NCI-H2029 (cell line): Measurements from ENCODE around the gene FAM53B.

Source experiments
- DNase-seq: peaks from one replicate; lab custom pipeline; 2025; lab: John Stamatoyannopoulos, UW

Gene FAM53B

GRCh38 chr10:124697443-124697836, 46.7 kb downstream of the FAM53B start:
- no peak for DNase-seq

GRCh38 chr10:124696446-124697392, 47.5 kb downstream of the FAM53B start:
- no peak for DNase-seq

- no peak for DNase-seq
Measured at GRCh38 chr10:124695259-124695658, 48.9 kb downstream of the FAM53B start.

- DNase-seq, result no peak
Measured at GRCh38 chr10:124694481-124695220, 49.5 kb downstream of the FAM53B start.

- peak; percentile 66 for DNase-seq
Measured at GRCh38 chr10:124693801-124694416, 50.3 kb downstream of the FAM53B start.

- peak; percentile 85 for DNase-seq
Measured at GRCh38 chr10:124693396-124693795, 50.8 kb downstream of the FAM53B start.

- DNase-seq, result no peak
Measured at GRCh38 chr10:124692100-124692446, 52.1 kb downstream of the FAM53B start.

- no peak for DNase-seq
Measured at GRCh38 chr10:124691421-124692099, 52.6 kb downstream of the FAM53B start.

GRCh38 chr10:124691002-124691401, 53.2 kb downstream of the FAM53B start:
- DNase-seq, result no peak

GRCh38 chr10:124689911-124690498, 54.2 kb downstream of the FAM53B start:
- no peak for DNase-seq

- no peak for DNase-seq
Measured at GRCh38 chr10:124688889-124689670, 55.1 kb downstream of the FAM53B start.

GRCh38 chr10:124688386-124688785, 55.8 kb downstream of the FAM53B start:
- no peak for DNase-seq

- no peak for DNase-seq
Measured at GRCh38 chr10:124686707-124687376, 57.3 kb downstream of the FAM53B start.

- DNase-seq, result no peak
Measured at GRCh38 chr10:124685261-124685660, 58.9 kb downstream of the FAM53B start.

- DNase-seq, result no peak
Measured at GRCh38 chr10:124683814-124684213, 60.4 kb downstream of the FAM53B start.

GRCh38 chr10:124681626-124682552, 62.3 kb downstream of the FAM53B start:
- DNase-seq, result no peak

- no peak for DNase-seq
Measured at GRCh38 chr10:124681091-124681490, 63.1 kb downstream of the FAM53B start.

- DNase-seq, result no peak
Measured at GRCh38 chr10:124680675-124681074, 63.5 kb downstream of the FAM53B start.

GRCh38 chr10:124679401-124679800, 64.8 kb downstream of the FAM53B start:
- no peak for DNase-seq
